Measurements from ENCODE around the gene GLT1D1. TPM values are rescaled to one million over a fixed set of nuclear protein-coding genes. Genes with fewer than 3 reads are reported as not detected.

Gene GLT1D1
- total RNA-seq, 4 donors from 2014 or later = 0.26 to 3.6 (median 2.9) TPM; not detected in 1

DNA sequence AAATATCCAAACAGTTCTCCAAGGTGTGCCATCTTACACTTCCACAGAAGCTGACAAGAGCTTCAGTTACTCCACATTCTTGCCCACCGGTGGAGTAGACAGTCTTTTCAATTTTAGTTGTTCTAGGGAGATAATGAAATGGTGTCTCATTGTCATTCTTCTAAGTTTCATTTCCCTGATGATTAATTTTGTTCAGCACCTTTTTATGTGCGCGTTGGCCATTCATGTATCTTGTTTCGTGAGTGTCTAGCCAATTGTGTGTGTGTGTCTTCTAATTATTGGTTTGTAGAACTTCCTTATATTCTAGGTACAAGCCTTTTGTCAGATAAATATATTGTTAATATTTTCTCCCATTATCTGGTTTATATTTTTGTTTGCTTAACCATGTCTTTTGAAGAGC is 63.1 kb downstream of the GLT1D1 start:
- Histone ChIP-seq H3K36me3 (no peaks in the 10 kb centered on the region), H3K27ac (no peak overlapping the region), H3K4me3 (no peak overlapping the region), H3K9me3 (no peaks in the 10 kb centered on the region), H3K27me3 (no peaks in the 10 kb centered on the region), H3K4me1 (no peaks in the 10 kb centered on the region)
- no peak for DNase-seq
- TF ChIP-seq POLR2A (IDR thresholded peaks at IDR 0.05) = no peak
- TF ChIP-seq, protein P1, sequence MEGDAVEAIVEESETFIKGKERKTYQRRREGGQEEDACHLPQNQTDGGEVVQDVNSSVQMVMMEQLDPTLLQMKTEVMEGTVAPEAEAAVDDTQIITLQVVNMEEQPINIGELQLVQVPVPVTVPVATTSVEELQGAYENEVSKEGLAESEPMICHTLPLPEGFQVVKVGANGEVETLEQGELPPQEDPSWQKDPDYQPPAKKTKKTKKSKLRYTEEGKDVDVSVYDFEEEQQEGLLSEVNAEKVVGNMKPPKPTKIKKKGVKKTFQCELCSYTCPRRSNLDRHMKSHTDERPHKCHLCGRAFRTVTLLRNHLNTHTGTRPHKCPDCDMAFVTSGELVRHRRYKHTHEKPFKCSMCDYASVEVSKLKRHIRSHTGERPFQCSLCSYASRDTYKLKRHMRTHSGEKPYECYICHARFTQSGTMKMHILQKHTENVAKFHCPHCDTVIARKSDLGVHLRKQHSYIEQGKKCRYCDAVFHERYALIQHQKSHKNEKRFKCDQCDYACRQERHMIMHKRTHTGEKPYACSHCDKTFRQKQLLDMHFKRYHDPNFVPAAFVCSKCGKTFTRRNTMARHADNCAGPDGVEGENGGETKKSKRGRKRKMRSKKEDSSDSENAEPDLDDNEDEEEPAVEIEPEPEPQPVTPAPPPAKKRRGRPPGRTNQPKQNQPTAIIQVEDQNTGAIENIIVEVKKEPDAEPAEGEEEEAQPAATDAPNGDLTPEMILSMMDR (IDR thresholded peaks at IDR 0.05) = no peak
- intact Hi-C loops (cut with DNase I; ENCODE audit: low total_unique reads) = no loop called here

DNA sequence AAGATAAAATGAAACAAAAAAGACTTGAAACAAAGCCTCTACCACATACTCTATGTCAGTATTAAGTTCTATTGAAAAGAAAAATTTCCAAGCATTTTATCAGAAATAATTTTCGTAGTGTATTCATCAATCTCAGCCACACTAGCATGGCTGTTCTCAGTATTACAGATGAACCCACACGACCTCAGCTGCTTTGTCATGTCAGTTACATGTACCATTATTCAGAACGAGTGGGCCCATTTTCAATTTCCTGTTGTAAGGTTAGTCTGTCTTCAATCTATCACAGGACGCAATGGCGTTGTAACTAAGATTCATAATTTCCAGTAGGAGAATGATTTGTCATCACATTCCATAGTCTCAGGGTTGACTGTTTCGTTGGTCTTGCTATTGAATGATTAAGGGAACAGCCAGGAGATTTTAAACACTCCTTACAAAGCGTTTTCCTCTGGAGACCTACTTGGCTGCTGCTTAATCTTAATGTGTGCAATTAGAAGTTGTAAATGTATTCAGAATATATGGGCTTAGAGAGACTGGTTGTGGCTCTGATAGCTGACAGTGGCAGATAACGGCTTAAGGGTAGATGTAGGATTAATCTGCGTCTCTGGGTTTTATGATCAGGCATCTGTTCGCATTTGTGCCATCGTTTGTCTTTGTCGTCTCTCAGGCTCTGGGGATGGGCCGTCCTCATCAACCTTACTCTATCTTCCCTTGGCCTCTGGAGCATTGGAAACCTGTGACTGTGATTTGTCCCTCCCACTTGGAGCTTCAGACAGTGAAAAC is 65.4 kb downstream of the GLT1D1 start:
- H3K4me1 ChIP-seq = no peaks in the 10 kb centered on the region
- peak overlapping the region in 1 of 2 donors; percentile 21 for H3K27ac ChIP-seq
- no peak for DNase-seq
- H3K36me3 ChIP-seq = no peaks in the 10 kb centered on the region
- TF ChIP-seq POLR2A (IDR thresholded peaks at IDR 0.05) = no peak
- TF ChIP-seq, protein P1 (IDR thresholded peaks at IDR 0.05) = no peak
- no peaks in the 10 kb centered on the region for H3K27me3 ChIP-seq
- no peak overlapping the region for H3K4me3 ChIP-seq
- no peaks in the 10 kb centered on the region for H3K9me3 ChIP-seq
- intact Hi-C loops (cut with DNase I; ENCODE audit: low total_unique reads) = no loop called here

DNA sequence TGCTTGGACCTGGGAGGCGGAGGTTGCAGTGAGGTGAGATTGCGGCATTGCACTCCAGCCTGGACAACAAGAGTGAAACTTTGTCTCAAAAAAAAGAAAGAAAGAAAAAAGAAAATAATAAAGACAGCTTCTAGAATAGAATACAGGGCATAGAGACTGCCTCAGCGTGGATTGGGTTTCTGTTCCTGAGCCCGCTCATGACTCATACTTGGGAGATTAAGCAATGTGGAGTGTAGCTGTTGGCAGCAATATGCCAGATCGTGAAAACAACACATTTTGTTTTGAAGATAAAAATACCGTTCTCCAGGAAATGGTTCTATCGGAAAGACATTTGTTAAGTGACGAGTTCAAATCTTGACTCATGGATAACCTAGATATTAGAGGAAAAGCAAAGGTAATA is 67.2 kb downstream of the GLT1D1 start:
- TF ChIP-seq, protein P1 (IDR thresholded peaks at IDR 0.05) = no peak
- no peak for TF ChIP-seq POLR2A (IDR thresholded peaks at IDR 0.05)
- Histone ChIP-seq H3K27me3 (no peaks in the 10 kb centered on the region), H3K4me1 (no peaks in the 10 kb centered on the region), H3K4me3 (no peak overlapping the region), H3K36me3 (no peaks in the 10 kb centered on the region), H3K9me3 (no peaks in the 10 kb centered on the region), H3K27ac (peak overlapping the region; percentile 56 to 73)
- peak; percentile 22 to 75 for DNase-seq
- intact Hi-C loops (cut with DNase I; ENCODE audit: low total_unique reads) = no loop called here

DNA sequence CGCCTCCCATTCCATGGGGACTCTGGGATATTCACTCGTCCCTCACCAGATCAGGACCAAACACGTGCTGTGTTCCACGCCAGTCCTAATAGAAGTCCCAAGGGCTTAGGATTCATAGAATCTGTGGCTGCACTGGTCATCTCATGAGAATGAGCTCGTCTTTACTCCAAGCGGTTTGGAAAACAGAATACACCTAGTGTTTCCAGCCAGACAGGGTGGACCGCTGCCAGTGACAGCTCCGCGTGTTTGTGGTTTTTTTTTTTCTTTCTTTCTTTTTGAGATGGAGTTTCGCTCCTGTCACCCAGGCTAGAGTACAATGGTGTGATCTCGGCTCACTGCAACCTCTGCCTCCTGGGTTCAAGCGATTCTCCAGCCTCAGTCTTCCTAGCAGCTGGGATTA is 75.1 kb downstream of the GLT1D1 start:
- Histone ChIP-seq H3K4me3 (no peak overlapping the region), H3K4me1 (no peaks in the 10 kb centered on the region), H3K36me3 (no peaks in the 10 kb centered on the region), H3K9me3 (no peaks in the 10 kb centered on the region), H3K27me3 (no peaks in the 10 kb centered on the region), H3K27ac (no peak overlapping the region)
- intact Hi-C loops (cut with DNase I; ENCODE audit: low total_unique reads) = no loop called here
- no peak for TF ChIP-seq POLR2A (IDR thresholded peaks at IDR 0.05)
- TF ChIP-seq, protein P1 (IDR thresholded peaks at IDR 0.05) = no peak
- DNase-seq = no peak

DNA sequence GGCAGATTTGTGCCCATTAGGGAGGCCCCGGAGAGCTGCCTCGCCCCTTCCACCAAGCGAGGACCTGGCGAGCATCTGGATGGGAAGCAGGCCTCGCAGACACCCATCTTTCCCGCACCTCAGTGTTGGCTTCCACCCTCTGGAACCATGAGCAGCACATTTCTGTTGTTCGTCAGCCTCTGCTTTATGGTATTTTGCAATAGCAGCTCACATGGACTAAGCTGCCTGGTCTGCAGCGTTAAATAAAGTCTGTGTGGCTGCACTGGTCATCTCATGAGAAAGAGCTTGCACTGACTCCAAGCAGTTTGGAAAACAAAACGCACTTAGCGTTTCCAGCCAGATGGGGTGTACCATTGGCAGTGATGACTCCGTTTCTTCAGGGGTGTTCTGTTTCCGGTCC is 75.8 kb downstream of the GLT1D1 start:
- TF ChIP-seq, protein P1 (IDR thresholded peaks at IDR 0.05) = no peak
- TF ChIP-seq POLR2A (IDR thresholded peaks at IDR 0.05) = no peak
- intact Hi-C loops (cut with DNase I; ENCODE audit: low total_unique reads) = no loop called here

More for the DNA sequence above, 75.8 kb downstream of the GLT1D1 start:
- no peaks in the 10 kb centered on the region for H3K27me3 ChIP-seq
- no peaks in the 10 kb centered on the region for H3K36me3 ChIP-seq
- no peak overlapping the region for H3K4me3 ChIP-seq
- DNase-seq = no peak
- H3K27ac ChIP-seq = no peak overlapping the region
- H3K9me3 ChIP-seq = no peaks in the 10 kb centered on the region
- H3K4me1 ChIP-seq = no peaks in the 10 kb centered on the region

Data from uterus (tissue), 4 donors.